Gastrocnemius medialis (tissue), 4 donors: ENCODE results near the gene PLXNC1.

Experiments used
- CTCF ChIP-seq, 5 experiments: fragments of 450-650 bp in 3 of 5; fragments of 200-600 bp in 2 of 5; sonication (generic) in 2 of 5; IDR thresholded peaks in 4 of 5; conservative IDR thresholded peaks in 1 of 5; 1 replicate in 4 of 5; 2 replicates in 1 of 5; pipeline ENCODE4 v1.5.1; 2016 to 2019; ENCODE audit warnings: antibody characterized with exemption in 5 of 5, mild to moderate bottlenecking in 3 of 5, moderate library complexity in 3 of 5
- POLR2A ChIP-seq, 2 donors: fragments of 450-650 bp; IDR thresholded peaks; one replicate each; pipeline ENCODE4 v1.6.1; 2017; ENCODE audit warnings: antibody characterized with exemption in 2 of 2, mild to moderate bottlenecking in 2 of 2, moderate library complexity in 2 of 2

- TF ChIP-seq CTCF (IDR thresholded peaks at IDR 0.05 in 4 of 5, conservative IDR thresholded peaks at IDR 0.05 in 1 of 5) (no peak), POLR2A (IDR thresholded peaks at IDR 0.05) (no peak)
Observed at GRCh38 chr12:94198469-94198868, 50.1 kb downstream of the PLXNC1 start.
